ENCODE measurements around the gene HDDC2.

The HDDC2 gene

DNA sequence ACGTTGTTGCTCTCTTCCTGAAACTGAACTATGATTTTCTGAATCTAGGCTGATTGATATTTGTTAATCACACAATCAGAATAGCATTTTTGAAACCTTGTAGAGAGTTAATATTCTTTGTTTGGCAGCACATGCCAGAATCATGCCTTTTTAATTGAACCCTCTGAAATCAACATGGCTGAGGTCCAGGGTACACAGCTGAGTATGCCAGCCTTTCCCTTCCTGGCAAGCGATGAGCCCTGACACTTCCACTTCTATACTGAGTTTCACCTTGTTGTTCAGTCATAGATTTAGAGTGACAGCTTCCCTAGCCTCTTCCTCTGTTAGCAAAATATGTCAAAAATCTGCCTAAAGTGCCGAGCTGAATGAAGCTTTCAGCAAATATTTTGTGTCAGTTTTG is 6.8 kb downstream of the HDDC2 start:
- no peaks in the 10 kb centered on the region for H3K9me2 ChIP-seq (replicated peaks; ENCODE audit: insufficient read depth, low read length)
- TF ChIP-seq EZH2 (optimal IDR thresholded peaks at IDR 0.05; ENCODE audit: low read depth, low read length) (no peak), CTCF (IDR thresholded peaks at IDR 0.05; ENCODE audit: low read length) (no peak), EZH2phosphoT487 (IDR thresholded peaks at IDR 0.05; ENCODE audit: low read length) (no peak)
- H4K20me1 ChIP-seq (ENCODE audit: insufficient read depth, low read length), result no peaks in the 10 kb centered on the region
- H3K79me2 ChIP-seq (ENCODE audit: low read length), result no peaks in the 10 kb centered on the region
- H3K4me3 ChIP-seq (ENCODE audit: low read length), result no peak overlapping the region
- H3K36me3 ChIP-seq (replicated peaks; ENCODE audit: insufficient read depth, low read length), result no peaks in the 10 kb centered on the region; the same call in none of the 2 replicates
- DNase-seq, result no peak
- no peaks in the 10 kb centered on the region for H3K4me1 ChIP-seq (ENCODE audit: low read length)
- H3K27me3 ChIP-seq (replicated peaks; ENCODE audit: insufficient read depth, low read length), result no peaks in the 10 kb centered on the region
- H2AFZ ChIP-seq (ENCODE audit: low read length), result no peak overlapping the region
- H3K4me2 ChIP-seq (ENCODE audit: low read depth, low read length), result no peak overlapping the region
- no peak overlapping the region for H3K9ac ChIP-seq (ENCODE audit: low read length)
- no peaks in the 10 kb centered on the region for H3F3A ChIP-seq (ENCODE audit: insufficient read depth, low read length)
- no peaks in the 10 kb centered on the region for H3K9me3 ChIP-seq (replicated peaks; ENCODE audit: insufficient read depth, low read length)
- H3K27ac ChIP-seq (ENCODE audit: low read length), result no peak overlapping the region

- H3K9me3 ChIP-seq (replicated peaks; ENCODE audit: insufficient read depth, low read length), result no peaks in the 10 kb centered on the region
- TF ChIP-seq EZH2phosphoT487 (IDR thresholded peaks at IDR 0.05; ENCODE audit: low read length) (no peak), EZH2 (optimal IDR thresholded peaks at IDR 0.05; ENCODE audit: low read depth, low read length) (no peak), CTCF (IDR thresholded peaks at IDR 0.05; ENCODE audit: low read length) (no peak)
- no peaks in the 10 kb centered on the region for H3F3A ChIP-seq (ENCODE audit: insufficient read depth, low read length)
- no peak overlapping the region for H3K27ac ChIP-seq (ENCODE audit: low read length)
- H3K36me3 ChIP-seq (replicated peaks; ENCODE audit: insufficient read depth, low read length), result no peaks in the 10 kb centered on the region; the same call in 1 of the 2 replicates
- no peaks in the 10 kb centered on the region for H3K27me3 ChIP-seq (replicated peaks; ENCODE audit: insufficient read depth, low read length)
- H3K9ac ChIP-seq (ENCODE audit: low read length), result no peak overlapping the region
- DNase-seq, result no peak
- H3K4me2 ChIP-seq (ENCODE audit: low read depth, low read length), result no peak overlapping the region
- no peaks in the 10 kb centered on the region for H3K79me2 ChIP-seq (ENCODE audit: low read length)
- H3K4me3 ChIP-seq (ENCODE audit: low read length), result no peak overlapping the region
- no peaks in the 10 kb centered on the region for H3K9me2 ChIP-seq (replicated peaks; ENCODE audit: insufficient read depth, low read length)
- no peak overlapping the region for H2AFZ ChIP-seq (ENCODE audit: low read length)
- no peaks in the 10 kb centered on the region for H4K20me1 ChIP-seq (ENCODE audit: insufficient read depth, low read length)
- no peaks in the 10 kb centered on the region for H3K4me1 ChIP-seq (ENCODE audit: low read length)
These were observed 7.7 kb downstream of the HDDC2 start for GRCh38 chr6:125294036-125294435.

- no peak for DNase-seq
- H2AFZ ChIP-seq (ENCODE audit: low read length), result no peak overlapping the region
- no peaks in the 10 kb centered on the region; the same call in 1 of the 2 replicates for H3K36me3 ChIP-seq (replicated peaks; ENCODE audit: insufficient read depth, low read length)
These were observed 8.2 kb downstream of the HDDC2 start for GRCh38 chr6:125293587-125293986.

More at GRCh38 chr6:125293587-125293986, 8.2 kb downstream of the HDDC2 start:
- no peaks in the 10 kb centered on the region for H3K4me1 ChIP-seq (ENCODE audit: low read length)
- no peaks in the 10 kb centered on the region for H3K27me3 ChIP-seq (replicated peaks; ENCODE audit: insufficient read depth, low read length)
- H3K4me2 ChIP-seq (ENCODE audit: low read depth, low read length), result no peak overlapping the region
- TF ChIP-seq EZH2phosphoT487 (IDR thresholded peaks at IDR 0.05; ENCODE audit: low read length), result no peak
- TF ChIP-seq EZH2 (optimal IDR thresholded peaks at IDR 0.05; ENCODE audit: low read depth, low read length), result no peak
- TF ChIP-seq CTCF (IDR thresholded peaks at IDR 0.05; ENCODE audit: low read length), result no peak
- no peaks in the 10 kb centered on the region for H4K20me1 ChIP-seq (ENCODE audit: insufficient read depth, low read length)
- no peaks in the 10 kb centered on the region for H3K9me3 ChIP-seq (replicated peaks; ENCODE audit: insufficient read depth, low read length)
- H3K9me2 ChIP-seq (replicated peaks; ENCODE audit: insufficient read depth, low read length), result no peaks in the 10 kb centered on the region
- H3K9ac ChIP-seq (ENCODE audit: low read length), result no peak overlapping the region
- no peaks in the 10 kb centered on the region for H3K79me2 ChIP-seq (ENCODE audit: low read length)
- H3K4me3 ChIP-seq (ENCODE audit: low read length), result no peak overlapping the region
- H3F3A ChIP-seq (ENCODE audit: insufficient read depth, low read length), result no peaks in the 10 kb centered on the region
- no peak overlapping the region for H3K27ac ChIP-seq (ENCODE audit: low read length)
